Hepatocyte (in vitro differentiated cells): Measurements from ENCODE around the gene TK1. TPM values are rescaled to one million over a fixed set of nuclear protein-coding genes. Genes with fewer than 3 reads are reported as not detected.
"Not testable (repeated sequence)": the region's sequence is repeated elsewhere in the genome, so short reads cannot be mapped to it uniquely, and the experiment has no call there.

Experiments used
- DNase-seq: peaks from one replicate; pipeline ENCODE4 v3.0.0-alpha.2; 2016; ENCODE audit warnings: low spot score
- H2AFZ ChIP-seq: fragments of 200-600 bp; sonication (generic); 2 replicates; pipeline ENCODE4 v1.6.0; 2016; ENCODE audit warnings: antibody characterized with exemption, mild to moderate bottlenecking
- H3K27ac ChIP-seq: fragments of 200-600 bp; sonication (generic); 2 replicates; pipeline ENCODE4 v1.5.1; 2016; ENCODE audit warnings: mild to moderate bottlenecking
- H3K27me3 ChIP-seq: fragments of 200-600 bp; sonication (generic); 2 replicates; pipeline ENCODE4 v1.6.1; 2016
- H3K36me3 ChIP-seq: fragments of 200-600 bp; sonication (generic); replicated peaks from 2 replicates; pipeline ENCODE4 v1.5.1; 2016; ENCODE audit warnings: low read depth; ENCODE audit not compliant: insufficient read depth
- H3K4me1 ChIP-seq: fragments of 200-600 bp; sonication (generic); 2 replicates; pipeline ENCODE4 v1.5.1; 2016; ENCODE audit warnings: mild to moderate bottlenecking, moderate library complexity; ENCODE audit not compliant: insufficient read depth
- H3K4me2 ChIP-seq: fragments of 200-600 bp; sonication (generic); 2 replicates; pipeline ENCODE4 v1.6.0; 2016
- H3K4me3 ChIP-seq: fragments of 200-600 bp; sonication (generic); 2 replicates; pipeline ENCODE4 v1.5.1; 2016; ENCODE audit warnings: mild to moderate bottlenecking
- H3K79me2 ChIP-seq: fragments of 200-600 bp; sonication (generic); 2 replicates; pipeline ENCODE4 v1.6.0; 2017; ENCODE audit warnings: mild to moderate bottlenecking
- H3K9me2 ChIP-seq: fragments of 200-600 bp; sonication (generic); replicated peaks from 2 replicates; pipeline ENCODE4 v1.6.0; 2017; ENCODE audit warnings: mild to moderate bottlenecking; ENCODE audit not compliant: insufficient read depth
- H3K9me3 ChIP-seq: fragments of 200-600 bp; sonication (generic); 2 replicates; pipeline ENCODE4 v1.5.1; 2016; ENCODE audit warnings: low read depth, mild to moderate bottlenecking
- H4K20me1 ChIP-seq: fragments of 200-600 bp; sonication (generic); 2 replicates; pipeline ENCODE4 v1.6.0; 2016; ENCODE audit warnings: mild to moderate bottlenecking; ENCODE audit not compliant: insufficient read depth, poor library complexity, severe bottlenecking
- EZH2 ChIP-seq: fragments of 200-600 bp; sonication (generic); IDR thresholded peaks from 2 replicates; pipeline ENCODE4 v1.6.1; 2016; ENCODE audit warnings: antibody characterized with exemption, mild to moderate bottlenecking, borderline replicate concordance
- EZH2phosphoT487 ChIP-seq: fragments of 200-600 bp; sonication (generic); IDR thresholded peaks from one replicate; pipeline ENCODE4 v1.6.1; 2018; ENCODE audit warnings: antibody characterized with exemption, mild to moderate bottlenecking, low read depth, moderate library complexity; ENCODE audit not compliant: unreplicated experiment, severe bottlenecking
- WGBS: methylation state at CpG from one replicate; pipeline ENCODE4 v1.1.6; 2016; ENCODE audit warnings: low lambda C conversion rate; ENCODE audit errors: missing lambda C conversion rate; 5-methylcytosine and 5-hydroxymethylcytosine counted together
- polyA plus RNA-seq: library from polyadenylated mRNA; unstranded; fragments of >200 nt; fragmentation: Nextera tagmentation; extraction: Ambion mirVana; gene quantifications from 2 replicates; pipeline ENCODE4 v1.2.1, GENCODE V29; 2016
- total RNA-seq: library from RNA; depleted of rRNA; stranded (reverse); fragments of >200 nt; gene quantifications from 2 replicates; pipeline ENCODE4 v1.2.3, GENCODE V29; 2014
- TF ChIP-seq, protein P1 (sequence below): fragments of 200-600 bp; sonication (generic); IDR thresholded peaks from 2 replicates; pipeline ENCODE4 v1.5.1; 2016; ENCODE audit warnings: antibody characterized with exemption, mild to moderate bottlenecking; ENCODE audit not compliant: poor library complexity

The TK1 gene
- total and polyA plus RNA-seq, 2 experiments from 2014 or later, result 8.3 to 29.9 TPM

DNA sequence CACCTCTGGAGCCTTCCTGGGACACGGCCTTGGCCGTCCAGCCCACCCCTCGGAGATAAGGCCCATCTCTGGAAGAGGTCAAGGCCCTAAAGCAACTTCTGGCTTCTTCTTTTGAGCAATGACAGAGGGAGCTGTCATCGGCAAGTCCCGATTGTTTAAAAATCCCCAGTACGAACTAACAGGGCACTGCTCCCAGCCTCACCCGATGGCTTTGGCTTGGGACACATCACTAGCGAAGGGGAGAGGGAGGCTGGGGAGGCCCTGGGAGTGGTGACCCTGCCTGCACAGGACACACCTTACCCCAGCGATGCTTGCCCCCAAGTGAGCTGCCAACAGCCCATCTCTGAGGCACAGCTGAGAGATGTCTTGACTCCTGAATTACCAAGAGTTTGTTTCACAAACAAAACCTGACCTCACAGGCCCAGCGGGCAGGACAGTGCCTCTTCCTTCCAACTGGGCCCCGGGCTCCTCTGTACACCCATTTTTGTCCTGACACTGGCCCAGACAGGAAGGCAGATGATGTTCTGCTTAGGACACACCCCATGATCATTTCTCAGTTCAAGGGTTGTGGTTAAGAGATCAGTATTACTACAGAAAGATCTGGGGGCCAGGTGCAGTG lies 13.6 kb downstream of the TK1 start:
- no peaks in the 10 kb centered on the region for H4K20me1 ChIP-seq
- no peaks in the 10 kb centered on the region for H3K9me3 ChIP-seq
- H3K27ac ChIP-seq, result peak overlapping the region; percentile 66
- H2AFZ ChIP-seq, result no peak overlapping the region
- peaks cover 17% of the 10 kb centered on the region for H3K4me1 ChIP-seq
- WGBS, result 64% methylated on average over 11 of the region's 11 CpGs
- no peak overlapping the region for H3K4me3 ChIP-seq
- no peaks in the 10 kb centered on the region for H3K27me3 ChIP-seq
- H3K36me3 ChIP-seq, result no peaks in the 10 kb centered on the region
- peaks cover 14% of the 10 kb centered on the region for H3K79me2 ChIP-seq
- peak overlapping the region; percentile 16 for H3K4me2 ChIP-seq
- no peak for TF ChIP-seq EZH2phosphoT487
- TF ChIP-seq, protein P1, sequence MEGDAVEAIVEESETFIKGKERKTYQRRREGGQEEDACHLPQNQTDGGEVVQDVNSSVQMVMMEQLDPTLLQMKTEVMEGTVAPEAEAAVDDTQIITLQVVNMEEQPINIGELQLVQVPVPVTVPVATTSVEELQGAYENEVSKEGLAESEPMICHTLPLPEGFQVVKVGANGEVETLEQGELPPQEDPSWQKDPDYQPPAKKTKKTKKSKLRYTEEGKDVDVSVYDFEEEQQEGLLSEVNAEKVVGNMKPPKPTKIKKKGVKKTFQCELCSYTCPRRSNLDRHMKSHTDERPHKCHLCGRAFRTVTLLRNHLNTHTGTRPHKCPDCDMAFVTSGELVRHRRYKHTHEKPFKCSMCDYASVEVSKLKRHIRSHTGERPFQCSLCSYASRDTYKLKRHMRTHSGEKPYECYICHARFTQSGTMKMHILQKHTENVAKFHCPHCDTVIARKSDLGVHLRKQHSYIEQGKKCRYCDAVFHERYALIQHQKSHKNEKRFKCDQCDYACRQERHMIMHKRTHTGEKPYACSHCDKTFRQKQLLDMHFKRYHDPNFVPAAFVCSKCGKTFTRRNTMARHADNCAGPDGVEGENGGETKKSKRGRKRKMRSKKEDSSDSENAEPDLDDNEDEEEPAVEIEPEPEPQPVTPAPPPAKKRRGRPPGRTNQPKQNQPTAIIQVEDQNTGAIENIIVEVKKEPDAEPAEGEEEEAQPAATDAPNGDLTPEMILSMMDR, result no peak
- TF ChIP-seq EZH2, result no peak
- no peak for DNase-seq
- no peaks in the 10 kb centered on the region for H3K9me2 ChIP-seq

DNA sequence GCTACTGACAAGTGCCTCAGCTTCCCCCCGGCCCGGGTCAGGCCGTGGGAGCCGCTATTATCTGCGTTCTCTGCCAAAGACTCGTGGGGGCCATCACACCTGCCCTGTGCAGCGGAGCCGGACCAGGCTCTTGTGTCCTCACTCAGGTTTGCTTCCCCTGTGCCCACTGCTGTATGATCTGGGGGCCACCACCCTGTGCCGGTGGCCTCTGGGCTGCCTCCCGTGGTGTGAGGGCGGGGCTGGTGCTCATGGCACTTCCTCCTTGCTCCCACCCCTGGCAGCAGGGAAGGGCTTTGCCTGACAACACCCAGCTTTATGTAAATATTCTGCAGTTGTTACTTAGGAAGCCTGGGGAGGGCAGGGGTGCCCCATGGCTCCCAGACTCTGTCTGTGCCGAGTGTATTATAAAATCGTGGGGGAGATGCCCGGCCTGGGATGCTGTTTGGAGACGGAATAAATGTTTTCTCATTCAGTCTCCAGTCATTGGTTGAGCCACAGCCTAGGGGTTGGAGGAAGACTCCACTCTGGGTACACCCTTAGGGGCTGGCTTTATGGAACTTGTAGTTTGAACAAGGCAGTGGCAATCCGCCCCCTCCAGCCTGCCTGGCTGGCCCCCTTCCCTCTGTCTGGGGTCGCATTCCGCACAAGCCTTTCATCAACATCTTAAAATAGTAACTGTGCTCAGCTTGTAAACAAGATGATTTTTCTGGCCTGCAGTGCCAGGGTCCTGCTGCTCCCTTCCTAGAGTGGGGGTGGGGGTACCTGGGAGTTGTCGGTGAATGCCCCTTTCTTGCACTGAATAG lies 14.4 kb downstream of the TK1 start:
- Histone ChIP-seq H3K9me2 (no peaks in the 10 kb centered on the region), H3K27me3 (no peaks in the 10 kb centered on the region), H3K79me2 (peaks cover 16% of the 10 kb centered on the region), H3K4me1 (peaks cover 20% of the 10 kb centered on the region), H3K4me2 (peak overlapping the region; percentile 16), H3K36me3 (no peaks in the 10 kb centered on the region), H3K27ac (peak overlapping the region; percentile 66), H3K4me3 (no peak overlapping the region), H4K20me1 (no peaks in the 10 kb centered on the region), H3K9me3 (no peaks in the 10 kb centered on the region), H2AFZ (no peak overlapping the region)
- TF ChIP-seq EZH2phosphoT487 (no peak), EZH2 (no peak)
- TF ChIP-seq, protein P1, result no peak
- WGBS, result 66% methylated on average over 19 of the region's 19 CpGs
- DNase-seq, result no peak

DNA sequence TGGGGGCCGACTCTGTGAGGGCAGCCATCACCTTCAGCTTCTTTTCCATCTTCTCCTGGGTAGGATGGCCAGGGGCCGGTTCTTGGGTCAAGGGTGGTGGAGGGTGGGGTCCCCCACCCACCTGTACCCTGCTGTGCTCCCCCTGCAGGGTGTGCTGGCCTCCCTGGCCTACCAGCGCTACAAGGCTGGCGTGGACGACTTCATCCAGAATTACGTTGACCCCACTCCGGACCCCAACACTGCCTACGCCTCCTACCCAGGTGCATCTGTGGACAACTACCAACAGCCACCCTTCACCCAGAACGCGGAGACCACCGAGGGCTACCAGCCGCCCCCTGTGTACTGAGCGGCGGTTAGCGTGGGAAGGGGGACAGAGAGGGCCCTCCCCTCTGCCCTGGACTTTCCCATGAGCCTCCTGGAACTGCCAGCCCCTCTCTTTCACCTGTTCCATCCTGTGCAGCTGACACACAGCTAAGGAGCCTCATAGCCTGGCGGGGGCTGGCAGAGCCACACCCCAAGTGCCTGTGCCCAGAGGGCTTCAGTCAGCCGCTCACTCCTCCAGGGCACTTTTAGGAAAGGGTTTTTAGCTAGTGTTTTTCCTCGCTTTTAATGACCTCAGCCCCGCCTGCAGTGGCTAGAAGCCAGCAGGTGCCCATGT lies 15.1 kb downstream of the TK1 start:
- not testable (repeated sequence) for H2AFZ ChIP-seq, H3K9me2 ChIP-seq, DNase-seq, H4K20me1 ChIP-seq, H3K4me2 ChIP-seq, H3K27me3 ChIP-seq, H3K4me3 ChIP-seq, H3K9me3 ChIP-seq, H3K36me3 ChIP-seq
- peak overlapping the region; percentile 66 for H3K27ac ChIP-seq
- WGBS, result 91% methylated on average over 18 of the region's 19 CpGs
- peaks cover 16% of the 10 kb centered on the region for H3K79me2 ChIP-seq
- peaks cover 20% of the 10 kb centered on the region for H3K4me1 ChIP-seq
